ENCODE data around the gene WDR81. TPM values are rescaled to one million over a fixed set of nuclear protein-coding genes. Genes with fewer than 3 reads are reported as not detected.
"Not testable (repeated sequence)": the region's sequence is repeated elsewhere in the genome, so short reads cannot be mapped to it uniquely, and the experiment has no call there.

Gene WDR81
- total RNA-seq, 1 experiment from 2014 or later, result 12.6 TPM

DNA sequence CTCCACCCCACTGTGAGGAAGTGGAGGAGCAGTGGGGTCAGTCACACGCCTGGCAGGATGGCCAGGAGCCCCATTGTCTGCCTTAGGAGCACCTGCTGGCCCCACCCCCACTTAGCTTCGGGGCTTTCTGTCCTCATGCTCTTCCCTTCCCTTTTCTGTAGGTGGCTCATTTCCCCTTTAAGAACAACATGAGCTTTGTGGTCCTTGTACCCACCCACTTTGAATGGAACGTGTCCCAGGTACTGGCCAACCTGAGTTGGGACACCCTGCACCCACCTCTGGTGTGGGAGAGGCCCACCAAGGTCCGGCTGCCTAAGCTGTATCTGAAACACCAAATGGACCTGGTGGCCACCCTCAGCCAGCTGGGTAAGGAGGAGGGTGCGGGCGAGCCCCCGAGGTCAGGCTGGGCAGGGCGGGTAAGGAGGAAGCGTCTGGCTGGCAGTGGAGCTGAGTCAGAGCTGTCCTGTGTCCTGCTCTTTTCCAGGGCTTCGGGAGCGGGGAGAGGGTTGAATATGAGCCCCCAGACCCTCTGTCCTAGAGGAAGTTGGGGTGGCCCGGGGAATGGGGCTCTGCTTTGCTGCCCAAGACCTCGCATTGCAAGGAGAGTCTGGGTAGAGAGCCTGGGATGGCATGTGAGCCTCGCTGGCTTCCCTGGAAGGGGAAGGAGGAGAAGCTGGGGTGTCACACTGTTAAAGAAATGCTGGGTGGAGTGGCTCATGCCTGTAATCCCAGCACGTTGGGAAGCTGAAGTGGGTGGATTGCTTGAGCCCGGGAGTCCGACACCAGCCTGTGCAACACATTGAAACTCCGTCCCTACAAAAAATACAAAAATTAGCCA lies 28.1 kb downstream of the WDR81 start:
- no peak for DNase-seq (ENCODE audit: extremely low read depth, low read depth)

DNA sequence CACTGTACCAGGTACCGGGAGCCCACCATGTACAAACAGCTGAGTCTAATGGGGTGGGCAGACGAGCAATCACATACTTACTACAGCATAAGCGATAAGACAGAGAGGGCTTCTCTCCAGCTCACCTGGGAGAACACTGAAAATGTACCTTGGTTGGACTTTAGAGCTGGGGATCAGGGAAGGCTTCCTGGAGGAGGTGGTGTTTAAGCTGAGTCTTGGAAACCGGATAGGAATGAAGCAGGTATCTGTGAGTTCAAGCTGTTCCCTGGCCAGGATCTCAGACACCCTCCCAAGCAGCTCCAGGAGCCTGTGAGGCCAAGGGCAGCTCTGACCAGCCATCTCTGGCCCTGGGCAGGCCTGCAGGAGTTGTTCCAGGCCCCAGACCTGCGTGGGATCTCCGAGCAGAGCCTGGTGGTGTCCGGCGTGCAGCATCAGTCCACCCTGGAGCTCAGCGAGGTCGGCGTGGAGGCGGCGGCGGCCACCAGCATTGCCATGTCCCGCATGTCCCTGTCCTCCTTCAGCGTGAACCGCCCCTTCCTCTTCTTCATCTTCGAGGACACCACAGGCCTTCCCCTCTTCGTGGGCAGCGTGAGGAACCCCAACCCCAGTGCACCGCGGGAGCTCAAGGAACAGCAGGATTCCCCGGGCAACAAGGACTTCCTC lies 29.4 kb downstream of the WDR81 start:
- no peak for DNase-seq (ENCODE audit: extremely low read depth, low read depth)

- no peak for DNase-seq (ENCODE audit: extremely low read depth, low read depth)
Observed at GRCh38 chr17:1754430-1755112, 30.1 kb downstream of the WDR81 start.

DNA sequence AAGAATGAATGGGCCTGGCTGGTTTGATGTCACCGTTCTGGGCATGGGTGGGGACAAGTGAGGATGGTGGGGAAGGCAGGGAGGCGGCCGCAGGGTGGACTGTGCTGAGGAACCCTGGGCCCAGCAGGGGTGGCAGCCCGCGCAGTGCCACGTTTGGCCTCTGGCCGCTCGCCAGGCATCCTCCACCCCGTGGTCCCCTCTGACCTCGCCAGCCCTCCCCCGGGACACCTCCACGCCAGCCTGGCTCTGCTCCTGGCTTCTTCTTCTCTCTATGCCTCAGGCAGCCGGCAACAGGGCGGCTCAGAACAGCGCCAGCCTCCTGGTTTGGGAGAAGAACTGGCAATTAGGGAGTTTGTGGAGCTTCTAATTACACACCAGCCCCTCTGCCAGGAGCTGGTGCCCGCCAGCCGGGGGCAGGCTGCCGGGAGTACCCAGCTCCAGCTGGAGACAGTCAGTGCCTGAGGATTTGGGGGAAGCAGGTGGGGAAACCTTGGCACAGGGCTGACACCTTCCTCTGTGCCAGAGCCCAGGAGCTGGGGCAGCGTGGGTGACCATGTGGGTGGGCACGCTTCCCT lies 30.8 kb downstream of the WDR81 start:
- no peak for DNase-seq (ENCODE audit: extremely low read depth, low read depth)

DNA sequence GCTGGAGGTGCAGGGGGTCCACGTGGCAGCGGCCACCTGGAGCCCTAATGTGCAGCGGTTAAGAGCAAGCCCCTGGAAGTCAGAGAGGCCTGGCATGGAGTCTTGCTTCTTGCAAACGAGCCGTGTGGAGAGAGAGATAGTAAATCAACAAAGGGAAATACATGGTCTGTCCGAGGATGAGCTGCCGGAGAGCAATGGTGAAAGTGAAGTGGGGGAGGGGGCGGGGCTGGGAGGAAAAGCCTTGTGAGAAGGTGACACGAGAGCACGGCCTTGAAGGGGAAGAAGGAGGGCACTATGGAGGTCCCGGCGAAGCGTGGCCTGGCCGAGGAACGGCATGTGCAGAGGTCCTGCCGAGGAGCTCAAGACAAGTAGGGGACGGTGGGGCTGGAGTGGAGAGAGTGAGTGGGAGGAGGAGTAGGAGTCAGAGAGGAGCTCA lies 31.3 kb downstream of the WDR81 start:
- DNase-seq (ENCODE audit: extremely low read depth, low read depth), result no peak

DNA sequence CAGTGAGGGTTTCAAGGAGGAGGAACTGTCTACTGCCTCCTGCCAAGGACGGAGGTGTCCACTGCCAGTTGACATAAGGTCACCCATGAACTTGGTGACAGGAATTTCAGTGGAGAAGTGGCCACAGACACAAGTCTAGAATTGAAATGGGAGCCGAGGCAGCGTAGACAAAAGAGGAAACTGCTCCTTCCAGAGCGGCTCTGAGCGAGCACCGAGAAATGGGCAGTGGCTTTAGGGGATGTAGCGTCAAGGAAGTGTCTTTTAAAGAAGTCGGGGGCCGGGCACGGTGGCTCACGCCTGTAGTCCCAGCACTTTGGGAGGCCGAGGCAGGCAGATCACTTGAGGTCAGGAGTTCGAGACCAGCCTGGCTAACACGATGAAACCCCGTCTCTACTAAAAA lies 34.3 kb downstream of the WDR81 start:
- DNase-seq (ENCODE audit: extremely low read depth, low read depth), result no peak

GRCh38 chr17:1759529-1759928 lies 35.0 kb downstream of the WDR81 start:
- DNase-seq (ENCODE audit: extremely low read depth, low read depth), result no peak

GRCh38 chr17:1762233-1762900 lies 37.9 kb downstream of the WDR81 start:
- no peak for DNase-seq (ENCODE audit: extremely low read depth, low read depth)

DNA sequence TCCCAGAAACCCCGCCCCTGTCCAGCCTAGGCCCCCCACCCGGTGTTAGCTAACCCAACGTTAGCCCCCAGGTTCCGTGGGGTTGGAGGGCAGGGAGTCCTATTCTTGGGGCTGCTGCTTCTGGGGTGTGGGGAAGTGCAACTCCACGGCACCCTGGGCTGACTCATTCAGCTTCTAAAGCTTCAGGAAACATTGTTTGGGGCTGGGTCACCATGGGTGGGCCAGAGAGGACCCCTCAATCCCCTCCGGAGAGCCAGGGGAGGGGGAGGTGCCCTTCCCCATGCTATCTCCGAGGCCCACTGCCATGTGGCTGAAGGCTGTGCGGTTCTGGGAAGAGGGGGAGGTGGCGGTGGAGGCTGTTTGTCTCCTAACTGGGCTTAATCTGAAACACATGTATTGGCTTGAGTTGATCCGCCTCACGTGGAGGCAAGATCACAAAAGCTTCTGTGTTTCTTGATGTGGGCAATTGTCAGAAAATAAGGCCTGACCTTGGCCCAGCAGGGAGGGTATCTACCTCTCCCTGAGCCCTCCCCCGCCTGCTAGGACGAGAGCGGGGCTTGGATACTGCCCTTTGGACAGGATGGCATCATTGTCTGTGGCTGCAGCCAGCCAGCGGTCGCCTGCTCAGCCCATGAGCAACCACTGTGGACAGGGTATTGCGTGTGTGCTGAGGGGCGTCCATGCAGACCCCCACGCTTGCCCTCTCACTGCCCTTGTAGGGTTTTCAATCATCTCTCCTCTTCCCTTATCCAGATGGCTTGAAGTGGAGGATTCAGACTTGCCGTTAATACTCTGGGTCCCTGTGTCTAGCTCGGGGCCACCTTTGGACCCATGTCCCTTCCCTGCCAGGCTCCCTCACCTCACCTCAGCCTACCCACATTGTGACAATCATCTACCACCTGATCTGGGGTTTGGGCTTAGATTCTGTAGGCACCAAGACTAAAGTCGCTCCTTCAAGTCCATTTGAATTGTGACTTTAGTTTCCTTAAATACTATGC lies 38.7 kb downstream of the WDR81 start:
- no peak for DNase-seq (ENCODE audit: extremely low read depth, low read depth)

DNA sequence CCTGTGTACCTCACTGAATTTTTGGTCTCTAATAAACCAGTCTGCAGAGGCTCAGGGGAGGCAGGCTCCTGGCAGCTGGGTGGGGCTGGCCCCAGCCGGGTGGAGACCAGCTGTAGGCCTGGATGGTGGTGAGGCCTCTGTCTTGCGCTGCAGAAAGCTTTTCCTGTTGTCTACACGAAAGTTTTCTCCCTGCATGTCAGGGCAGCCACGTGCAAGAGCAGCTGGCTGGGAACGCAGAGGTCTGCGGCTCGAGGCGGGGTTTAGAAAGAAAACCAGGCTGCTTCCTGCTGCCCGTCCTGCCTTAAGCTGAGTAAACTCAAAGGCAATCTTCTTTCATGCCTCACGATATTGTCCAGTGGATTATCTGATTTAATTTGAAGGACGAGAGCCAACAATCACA lies 39.8 kb downstream of the WDR81 start:
- DNase-seq (ENCODE audit: extremely low read depth, low read depth), result no peak

DNA sequence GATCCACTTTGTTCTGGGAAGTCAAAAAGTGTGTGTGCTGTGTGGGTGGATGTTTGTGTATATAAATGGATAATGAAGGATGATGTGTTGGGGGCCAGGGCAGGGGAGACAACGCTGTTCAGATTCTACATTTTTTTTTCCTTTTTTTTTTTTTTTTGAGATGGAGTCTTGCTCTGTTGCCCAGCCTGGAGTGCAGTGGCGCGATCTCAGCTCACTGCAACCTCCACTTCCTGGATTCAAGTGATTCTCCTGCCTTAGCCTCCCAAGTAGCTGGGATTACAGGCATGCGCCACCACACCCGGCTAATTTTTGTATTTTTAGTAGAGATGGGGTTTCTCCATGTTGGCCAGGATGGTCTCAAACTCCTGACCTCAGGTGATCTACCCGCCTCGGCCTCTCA lies 40.2 kb downstream of the WDR81 start:
- not testable (repeated sequence) for DNase-seq (ENCODE audit: extremely low read depth, low read depth)

DNA sequence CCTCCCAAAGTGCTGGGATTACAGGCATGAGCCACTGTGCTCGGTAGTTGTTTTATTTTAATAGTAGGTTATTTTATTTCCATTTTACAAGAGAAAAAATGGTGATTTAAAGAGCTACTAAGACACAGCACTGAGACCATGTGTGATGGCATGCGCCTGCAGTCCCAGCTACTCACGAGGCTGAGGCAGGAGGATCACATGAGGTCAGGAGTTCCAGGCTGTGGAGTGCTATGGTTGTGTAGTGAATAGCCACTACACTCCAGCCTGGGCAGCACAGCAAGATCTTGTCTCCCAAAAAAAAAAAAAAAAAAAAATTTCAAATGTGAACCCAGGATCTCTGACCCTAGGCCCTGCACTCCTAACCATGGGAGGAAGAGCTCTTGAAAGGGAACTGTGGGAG lies 41.1 kb downstream of the WDR81 start:
- DNase-seq (ENCODE audit: extremely low read depth, low read depth), result no peak

- no peak for DNase-seq (ENCODE audit: extremely low read depth, low read depth)
Observed at GRCh38 chr17:1766382-1767135, 42.1 kb downstream of the WDR81 start.

- DNase-seq (ENCODE audit: extremely low read depth, low read depth), result no peak
Observed at GRCh38 chr17:1767358-1767757, 42.9 kb downstream of the WDR81 start.

GRCh38 chr17:1769822-1770477 lies 45.4 kb downstream of the WDR81 start:
- DNase-seq (ENCODE audit: extremely low read depth, low read depth), result no peak

- DNase-seq (ENCODE audit: extremely low read depth, low read depth), result not testable (repeated sequence)
Observed at GRCh38 chr17:1773000-1773695, 48.6 kb downstream of the WDR81 start.

DNA sequence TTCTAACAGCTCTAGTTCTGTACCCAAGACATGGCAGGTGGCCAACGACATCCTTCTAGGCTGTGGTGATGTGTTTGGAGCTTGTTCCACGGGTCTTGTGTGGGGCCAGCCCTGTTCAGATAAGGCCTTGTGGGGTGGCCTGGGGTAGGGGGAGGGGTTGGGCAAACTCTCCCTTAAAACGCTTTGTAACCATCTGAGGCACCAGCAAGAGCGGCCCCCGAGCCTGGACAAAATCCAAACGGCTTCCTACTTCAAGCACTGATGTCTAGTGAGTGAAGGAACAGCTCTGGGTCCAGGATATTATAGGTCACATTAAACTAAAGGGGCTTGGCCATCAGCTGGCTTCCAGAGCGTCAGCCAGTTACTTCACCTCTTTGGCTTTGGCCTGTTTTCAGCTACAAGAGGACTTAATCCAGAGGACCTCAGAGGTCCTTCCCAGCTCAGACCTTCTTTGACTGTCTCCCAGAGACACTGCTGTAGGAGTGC lies 49.2 kb downstream of the WDR81 start:
- DNase-seq (ENCODE audit: extremely low read depth, low read depth), result no peak
